ENCODE data around the gene ACOT13. TPM values are rescaled to one million over a fixed set of nuclear protein-coding genes. Genes with fewer than 3 reads are reported as not detected.

The ACOT13 gene
- 11.9 TPM for polyA plus RNA-seq (2012; ENCODE audit: insufficient read depth, insufficient read length, low read depth)

- no peaks in the 10 kb centered on the region for H3K27me3 ChIP-seq
- TF ChIP-seq, protein P1, sequence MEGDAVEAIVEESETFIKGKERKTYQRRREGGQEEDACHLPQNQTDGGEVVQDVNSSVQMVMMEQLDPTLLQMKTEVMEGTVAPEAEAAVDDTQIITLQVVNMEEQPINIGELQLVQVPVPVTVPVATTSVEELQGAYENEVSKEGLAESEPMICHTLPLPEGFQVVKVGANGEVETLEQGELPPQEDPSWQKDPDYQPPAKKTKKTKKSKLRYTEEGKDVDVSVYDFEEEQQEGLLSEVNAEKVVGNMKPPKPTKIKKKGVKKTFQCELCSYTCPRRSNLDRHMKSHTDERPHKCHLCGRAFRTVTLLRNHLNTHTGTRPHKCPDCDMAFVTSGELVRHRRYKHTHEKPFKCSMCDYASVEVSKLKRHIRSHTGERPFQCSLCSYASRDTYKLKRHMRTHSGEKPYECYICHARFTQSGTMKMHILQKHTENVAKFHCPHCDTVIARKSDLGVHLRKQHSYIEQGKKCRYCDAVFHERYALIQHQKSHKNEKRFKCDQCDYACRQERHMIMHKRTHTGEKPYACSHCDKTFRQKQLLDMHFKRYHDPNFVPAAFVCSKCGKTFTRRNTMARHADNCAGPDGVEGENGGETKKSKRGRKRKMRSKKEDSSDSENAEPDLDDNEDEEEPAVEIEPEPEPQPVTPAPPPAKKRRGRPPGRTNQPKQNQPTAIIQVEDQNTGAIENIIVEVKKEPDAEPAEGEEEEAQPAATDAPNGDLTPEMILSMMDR (IDR thresholded peaks at IDR 0.05; ENCODE audit: low read depth, low read length) = peak; percentile 64
- H3K4me3 ChIP-seq (ENCODE audit: low read depth, low read length) = peak within 1 kb of the TSS; percentile 99
- peaks cover 8% of the 10 kb centered on the region for H3K36me3 ChIP-seq
- DNase-seq = peak; percentile 97
- no peaks in the 10 kb centered on the region for H3K4me1 ChIP-seq
- no peaks in the 10 kb centered on the region; the same call in 1 of the 2 replicates for H3K9me3 ChIP-seq
These were observed at the start of gene ACOT13, which contains the start of gene TDP2 for GRCh38 chr6:24666641-24667377. TSS of gene ACOT13 (plus strand) at chr6:24667077. CDS start at chr6:24667264, 187 bp downstream. TSS of gene TDP2 (minus strand) at chr6:24666899. CDS start at chr6:24666862, 37 bp downstream.

DNA sequence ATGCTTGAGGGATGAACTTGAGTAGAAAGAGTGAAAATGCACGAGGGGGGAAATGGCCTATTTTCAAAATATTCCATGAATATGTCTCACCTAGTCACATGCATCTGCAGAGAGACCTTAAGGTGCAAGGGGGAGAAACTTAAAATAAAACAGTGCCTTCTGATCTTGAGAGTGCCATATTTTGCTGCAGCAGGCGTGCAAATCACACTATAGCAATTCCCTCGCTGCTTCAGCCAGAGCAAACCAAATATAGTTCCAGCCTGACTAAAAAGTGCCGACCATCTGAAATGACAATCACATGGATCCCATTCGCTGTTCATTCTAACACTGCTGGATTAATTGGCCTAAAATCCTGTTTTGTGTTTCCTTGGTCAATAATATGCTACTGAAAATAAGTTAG is 47.2 kb upstream of the ACOT13 start:
- DNase-seq = no peak
- H3K36me3 ChIP-seq = no peaks in the 10 kb centered on the region
- TF ChIP-seq, protein P1 (IDR thresholded peaks at IDR 0.05; ENCODE audit: low read depth, low read length) = no peak
- H3K27me3 ChIP-seq = no peaks in the 10 kb centered on the region
- H3K4me1 ChIP-seq = no peaks in the 10 kb centered on the region
- no peak overlapping the region for H3K4me3 ChIP-seq (ENCODE audit: low read depth, low read length)
- H3K9me3 ChIP-seq = no peaks in the 10 kb centered on the region

GRCh38 chr6:24620637-24621036 is 46.2 kb upstream of the ACOT13 start:
- DNase-seq = no peak
- Histone ChIP-seq H3K4me3 (ENCODE audit: low read depth, low read length) (no peak overlapping the region), H3K27me3 (no peaks in the 10 kb centered on the region), H3K4me1 (no peaks in the 10 kb centered on the region), H3K9me3 (no peaks in the 10 kb centered on the region), H3K36me3 (no peaks in the 10 kb centered on the region)
- TF ChIP-seq, protein P1 (IDR thresholded peaks at IDR 0.05; ENCODE audit: low read depth, low read length) = no peak

GRCh38 chr6:24621626-24622289 is 45.1 kb upstream of the ACOT13 start:
- no peak for DNase-seq
- TF ChIP-seq, protein P1 (IDR thresholded peaks at IDR 0.05; ENCODE audit: low read depth, low read length) = no peak

DNA sequence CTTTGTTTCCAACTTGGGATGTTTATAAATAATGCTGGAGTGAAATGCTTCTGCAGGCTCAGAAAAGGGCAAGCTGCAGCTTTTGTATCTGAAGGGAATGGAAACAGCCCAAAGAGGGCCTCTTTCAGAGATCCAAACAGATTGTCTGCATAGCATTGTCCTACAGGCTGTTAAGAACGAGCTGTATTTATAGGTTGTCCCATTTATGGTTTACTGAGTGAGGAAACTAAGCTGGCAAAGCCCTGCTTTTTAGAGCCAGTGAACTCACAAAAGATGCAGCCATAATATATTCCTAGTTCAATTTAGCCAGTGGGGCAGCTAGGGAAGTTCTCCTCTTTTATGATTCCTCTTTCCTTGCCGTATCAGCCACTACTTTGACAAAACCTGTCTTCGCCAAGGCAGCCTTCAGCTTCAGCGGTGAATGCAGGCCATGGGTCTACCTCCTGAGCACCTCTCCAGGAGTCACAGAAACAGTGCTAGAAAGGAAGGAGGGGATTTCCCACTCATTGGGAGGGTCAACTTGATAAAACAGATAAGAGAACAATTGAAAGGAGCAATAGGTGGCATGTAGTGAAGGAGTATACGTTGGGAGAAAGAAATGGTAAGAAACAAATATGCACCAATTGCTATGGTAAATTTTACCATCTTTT is 35.9 kb upstream of the ACOT13 start:
- H3K4me1 ChIP-seq = no peaks in the 10 kb centered on the region
- no peak overlapping the region for H3K4me3 ChIP-seq (ENCODE audit: low read depth, low read length)
- H3K36me3 ChIP-seq = no peaks in the 10 kb centered on the region
- no peak for DNase-seq
- H3K27me3 ChIP-seq = no peaks in the 10 kb centered on the region
- TF ChIP-seq, protein P1 (IDR thresholded peaks at IDR 0.05; ENCODE audit: low read depth, low read length) = no peak
- no peaks in the 10 kb centered on the region for H3K9me3 ChIP-seq

More at GRCh38 chr6:24621626-24622289, 45.1 kb upstream of the ACOT13 start:
- no peaks in the 10 kb centered on the region for H3K9me3 ChIP-seq
- H3K4me3 ChIP-seq (ENCODE audit: low read depth, low read length) = no peak overlapping the region
- no peaks in the 10 kb centered on the region for H3K27me3 ChIP-seq
- no peaks in the 10 kb centered on the region for H3K4me1 ChIP-seq
- no peaks in the 10 kb centered on the region for H3K36me3 ChIP-seq
